HG03103 (cell line): ENCODE results near the gene GARIN1A.
"Not testable (repeated sequence)": the region's sequence is repeated elsewhere in the genome, so short reads cannot be mapped to it uniquely, and the experiment has no call there.

Source experiments
- ATAC-seq: cut with Tn5 transposase; IDR thresholded peaks from one replicate; pipeline ENCODE4 v1.9.1; 2021; ENCODE audit warnings: low read depth; ENCODE audit not compliant: unreplicated experiment

The GARIN1A gene

DNA sequence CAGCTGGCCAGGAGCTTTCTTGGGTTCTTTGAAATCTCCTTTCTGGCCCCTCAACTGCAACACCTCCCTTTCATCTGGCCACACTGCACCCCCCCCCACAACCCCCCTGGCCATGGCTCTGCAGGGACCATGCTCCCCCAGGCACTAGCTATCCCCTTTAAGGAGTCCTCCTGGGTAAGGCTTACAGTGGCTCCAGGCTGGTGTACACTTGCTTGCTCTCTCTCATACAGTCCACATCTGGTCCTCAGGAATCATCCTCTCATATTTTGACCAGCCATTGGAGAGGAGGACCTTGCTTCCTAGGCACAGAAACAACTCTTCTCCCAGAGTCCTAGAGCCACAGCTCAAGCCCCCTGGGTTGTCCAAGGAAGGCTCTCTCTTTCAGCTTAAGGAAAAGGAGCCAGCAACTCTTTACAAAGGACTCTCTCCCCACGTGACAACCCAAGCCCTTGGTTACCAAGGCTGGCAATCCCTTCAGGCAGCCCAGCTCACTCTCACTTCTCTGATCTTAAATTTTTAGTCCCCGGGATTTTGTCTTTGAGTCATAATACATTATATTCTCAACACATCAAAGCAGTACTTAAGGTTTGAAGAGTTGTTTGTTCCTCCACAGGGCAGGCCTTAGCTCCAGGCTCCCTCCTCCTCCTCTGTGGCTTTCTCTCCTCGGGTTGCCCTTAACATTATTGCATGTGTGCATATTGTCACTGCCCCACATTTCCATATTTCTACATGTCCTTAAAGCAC lies 9.9 kb downstream of the GARIN1A start:
- no peak for ATAC-seq

- not testable (repeated sequence) for ATAC-seq
Observed at GRCh38 chr7:128683270-128683669, 11.2 kb downstream of the GARIN1A start.

DNA sequence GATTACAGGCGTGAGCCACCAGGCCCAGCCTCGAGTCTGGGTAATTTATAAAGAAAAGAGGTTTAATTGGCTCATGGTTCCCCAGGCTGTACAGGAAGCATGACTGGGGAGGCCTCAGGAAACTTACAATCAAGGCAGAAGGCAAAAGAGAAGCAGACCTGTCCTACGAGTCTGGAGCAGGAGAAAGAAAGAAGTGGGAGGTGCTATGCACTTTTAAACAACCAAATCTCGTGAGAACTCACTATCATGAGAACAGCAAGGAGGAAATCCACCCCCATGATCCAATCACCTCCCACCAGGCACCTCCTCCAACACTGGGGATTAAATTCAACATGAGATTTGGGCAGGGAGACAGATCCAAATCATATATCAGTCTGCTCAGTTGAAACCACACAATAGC lies 11.6 kb downstream of the GARIN1A start:
- ATAC-seq: not testable (repeated sequence)

GRCh38 chr7:128687131-128687530 lies 15.0 kb downstream of the GARIN1A start:
- no peak for ATAC-seq

DNA sequence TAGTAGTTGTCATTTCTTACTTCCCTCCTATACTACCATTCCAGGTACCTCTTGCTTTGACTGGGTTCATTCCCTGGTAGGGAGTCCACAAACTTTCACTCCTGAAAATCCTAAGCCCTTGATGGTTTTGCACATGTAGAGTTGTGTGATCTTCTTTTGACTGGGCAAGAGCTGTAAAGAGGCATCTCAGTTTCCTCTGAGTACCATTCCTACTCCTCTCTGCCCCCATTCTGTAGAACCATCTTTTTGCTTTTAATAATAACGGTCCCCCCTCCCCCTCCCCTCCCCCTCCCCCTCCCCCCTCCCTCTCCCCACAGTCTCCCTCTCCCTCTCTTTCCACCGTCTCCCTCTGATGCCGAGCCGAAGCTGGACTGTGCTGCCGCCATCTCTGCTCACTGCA lies 16.4 kb downstream of the GARIN1A start:
- ATAC-seq: no peak

DNA sequence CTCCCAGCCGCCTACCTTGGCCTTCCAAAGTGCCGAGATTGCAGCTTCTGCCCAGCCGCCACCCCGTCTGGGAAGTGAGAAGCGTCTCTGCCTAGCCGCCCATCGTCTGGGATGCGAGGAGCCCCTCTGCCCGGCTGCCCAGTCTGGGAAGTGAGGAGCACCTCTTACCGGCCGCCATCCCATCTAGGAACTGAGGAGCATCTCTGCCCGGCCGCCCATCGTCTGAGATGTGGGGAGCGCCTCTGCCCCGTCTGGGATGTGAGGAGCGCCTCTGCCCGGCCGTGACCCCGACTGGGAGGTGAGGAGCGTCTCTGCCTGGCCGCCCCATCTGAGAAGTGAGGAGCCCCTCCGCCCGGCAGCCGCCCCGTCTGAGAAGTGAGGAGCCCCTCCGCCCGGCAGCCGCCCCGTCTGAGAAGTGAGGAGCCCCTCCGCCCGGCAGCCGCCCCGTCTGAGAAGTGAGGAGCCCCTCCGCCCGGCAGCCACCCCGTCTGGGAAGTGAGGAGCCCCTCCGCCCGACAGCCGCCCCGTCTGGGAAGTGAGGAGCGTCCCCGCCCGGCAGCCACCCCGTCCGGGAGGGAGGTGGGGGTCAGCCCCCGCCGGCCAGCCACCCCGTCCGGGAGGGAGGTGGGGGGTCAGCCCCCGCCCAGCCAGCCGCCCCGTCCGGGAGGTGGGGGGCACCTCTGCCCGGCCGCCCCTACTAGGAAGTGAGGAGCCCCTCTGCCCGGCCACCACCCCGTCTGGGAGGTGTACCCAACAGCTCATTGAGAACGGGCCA lies 17.3 kb downstream of the GARIN1A start:
- not testable (repeated sequence) for ATAC-seq

DNA sequence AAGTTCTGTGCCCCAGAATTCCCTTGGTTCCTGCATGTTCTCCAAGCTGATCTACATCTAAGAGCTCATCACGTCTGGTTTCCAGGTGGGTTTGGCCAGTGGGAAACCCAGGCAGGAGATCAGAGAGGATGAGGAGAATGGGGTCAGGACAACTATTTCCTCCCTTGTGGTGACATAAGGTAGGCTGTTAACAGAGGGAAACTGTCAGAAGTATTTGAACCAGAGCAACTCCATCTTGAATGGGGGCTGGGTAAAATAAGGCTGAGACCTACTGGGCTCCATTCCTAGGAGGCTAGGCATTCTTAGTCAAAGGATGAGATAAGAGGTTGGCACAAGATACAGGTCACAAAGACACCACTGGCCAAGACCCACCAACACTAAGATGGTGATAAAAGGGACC lies 19.1 kb downstream of the GARIN1A start:
- no peak for ATAC-seq

DNA sequence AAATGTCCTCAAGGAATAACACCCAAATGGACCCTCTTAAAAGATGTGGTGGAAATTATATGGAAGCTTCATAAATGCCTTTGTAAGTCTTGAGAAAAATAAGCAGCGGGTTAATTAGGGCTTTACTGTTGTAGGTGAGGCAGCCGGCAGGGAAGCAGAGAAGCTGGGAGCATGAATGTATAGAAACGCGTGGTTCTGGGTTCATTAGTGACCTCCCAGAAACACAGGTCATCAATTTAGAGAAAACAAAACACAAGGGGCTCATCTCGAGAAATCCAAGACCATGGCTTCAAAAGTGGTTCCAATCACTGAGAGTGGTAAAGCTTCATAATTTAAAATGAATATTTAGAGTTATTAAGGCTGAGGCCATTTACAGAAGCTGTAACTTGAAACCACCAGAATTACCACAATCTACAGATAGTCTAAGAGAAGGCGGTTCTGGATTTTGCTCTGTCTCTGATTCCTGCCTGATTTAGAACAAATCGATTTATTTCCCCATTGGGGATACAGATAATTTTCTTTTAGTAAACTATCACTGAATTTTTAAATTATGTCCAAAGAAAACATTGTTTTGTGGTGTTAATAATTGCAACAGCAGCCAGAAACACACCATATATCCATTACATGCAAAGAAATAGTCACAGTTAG lies 20.7 kb downstream of the GARIN1A start:
- ATAC-seq: no peak

DNA sequence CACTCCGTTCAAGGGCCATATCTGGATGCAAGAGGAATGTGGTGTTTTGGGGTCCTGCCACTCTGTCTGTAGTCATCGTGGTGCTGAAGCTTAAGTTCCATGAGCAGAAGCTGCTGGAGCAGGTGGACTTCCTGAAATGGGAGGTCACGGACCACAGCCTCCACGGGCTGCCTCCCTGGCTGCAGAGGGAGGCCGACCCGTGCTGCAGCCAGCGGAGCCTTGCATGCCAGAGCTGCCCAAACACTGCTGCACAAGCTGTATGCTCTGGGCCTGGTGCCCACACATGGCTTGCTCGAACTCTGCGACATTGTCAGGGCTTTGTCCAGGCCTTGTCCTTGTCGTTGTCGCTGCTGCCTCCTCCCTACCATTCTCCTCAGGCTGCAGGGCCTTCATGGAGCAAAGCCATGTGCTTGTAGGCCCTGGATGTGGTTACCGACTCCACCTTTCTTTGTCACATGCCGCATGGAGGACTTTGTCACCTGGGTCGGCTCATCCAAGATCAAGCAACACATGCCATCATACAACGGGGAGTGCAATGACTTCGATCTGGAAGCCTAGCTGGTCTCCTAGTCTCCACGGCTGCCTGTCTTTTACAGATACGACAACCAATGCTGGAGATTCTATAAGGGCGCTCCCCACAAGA lies 21.4 kb downstream of the GARIN1A start:
- no peak for ATAC-seq

DNA sequence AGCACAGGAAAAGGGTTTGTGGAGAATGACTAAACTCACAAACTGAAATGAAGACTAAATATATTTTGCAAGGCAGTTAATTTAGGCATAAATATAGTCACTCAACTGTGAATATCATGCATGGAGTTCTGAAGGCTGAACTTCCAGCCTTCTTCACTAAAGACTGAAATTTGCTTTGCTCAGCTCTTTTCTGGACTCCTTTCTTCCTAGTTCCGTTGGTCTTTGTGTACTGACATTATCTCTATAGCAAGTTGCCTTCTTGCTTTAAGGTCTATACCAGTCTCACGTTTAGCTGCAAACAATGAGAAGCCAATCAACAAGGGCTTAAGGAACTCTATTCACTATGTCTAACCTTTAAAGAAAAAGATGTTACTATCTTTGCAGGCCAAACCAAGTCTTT lies 22.6 kb downstream of the GARIN1A start:
- no peak for ATAC-seq

GRCh38 chr7:128697302-128697905 lies 25.3 kb downstream of the GARIN1A start:
- no peak for ATAC-seq

- ATAC-seq: no peak
Observed at GRCh38 chr7:128699196-128699712, 27.2 kb downstream of the GARIN1A start.

DNA sequence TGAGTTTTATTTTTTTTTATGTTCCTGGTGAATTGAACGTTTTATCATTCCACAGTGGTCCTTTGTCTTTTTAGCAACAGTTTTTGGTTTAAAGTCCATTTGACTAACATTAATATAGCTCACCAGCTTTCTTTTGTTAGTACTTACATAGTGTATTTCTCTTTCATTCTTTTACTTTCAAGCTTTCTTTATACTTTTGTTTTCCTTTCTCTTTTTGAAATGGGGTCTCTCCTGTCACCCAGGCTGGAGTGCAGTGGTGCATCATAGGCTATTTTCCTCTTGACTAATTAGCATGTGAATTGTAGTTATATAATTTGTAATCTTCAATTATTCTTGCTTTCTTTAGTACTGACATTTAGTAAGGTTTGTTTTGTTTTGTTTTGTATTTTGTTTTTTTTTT lies 27.8 kb downstream of the GARIN1A start:
- no peak for ATAC-seq

DNA sequence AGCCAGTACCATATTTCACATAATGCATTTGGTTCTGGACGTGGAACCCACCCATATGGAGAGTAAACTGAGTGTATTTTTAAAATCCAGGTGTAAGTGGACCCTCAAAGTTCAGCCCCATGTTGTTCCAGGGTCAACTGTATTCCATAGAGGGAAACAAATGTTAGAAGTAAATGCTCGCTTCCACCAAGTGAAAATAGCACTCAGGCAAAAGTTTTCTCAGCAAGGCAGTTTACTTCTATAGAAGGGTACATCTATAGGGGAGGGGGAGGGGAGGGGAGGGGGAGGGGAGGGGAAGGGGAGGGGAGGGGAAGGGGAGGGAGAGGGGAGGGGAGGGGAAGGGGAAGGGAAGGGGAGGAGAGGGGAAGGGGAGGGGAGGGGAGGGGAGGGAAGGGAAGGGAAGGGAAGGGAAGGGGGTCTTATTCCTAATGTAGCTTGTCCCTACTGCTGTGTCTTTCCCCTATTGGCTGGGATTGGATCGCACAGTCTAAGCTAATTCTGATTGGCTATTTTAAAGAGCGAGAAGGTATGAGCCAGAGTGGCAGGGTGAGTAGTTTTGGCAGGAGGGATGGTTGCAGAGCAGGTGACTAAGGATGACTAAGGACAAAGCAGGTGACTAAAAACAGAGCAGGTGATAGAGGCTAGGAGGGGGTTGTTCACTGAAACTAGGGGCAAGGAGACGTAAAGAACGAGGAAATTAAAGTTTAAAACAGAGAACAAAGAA lies 29.1 kb downstream of the GARIN1A start:
- no peak for ATAC-seq

- no peak for ATAC-seq
Observed at GRCh38 chr7:128703609-128704241, 31.6 kb downstream of the GARIN1A start.

DNA sequence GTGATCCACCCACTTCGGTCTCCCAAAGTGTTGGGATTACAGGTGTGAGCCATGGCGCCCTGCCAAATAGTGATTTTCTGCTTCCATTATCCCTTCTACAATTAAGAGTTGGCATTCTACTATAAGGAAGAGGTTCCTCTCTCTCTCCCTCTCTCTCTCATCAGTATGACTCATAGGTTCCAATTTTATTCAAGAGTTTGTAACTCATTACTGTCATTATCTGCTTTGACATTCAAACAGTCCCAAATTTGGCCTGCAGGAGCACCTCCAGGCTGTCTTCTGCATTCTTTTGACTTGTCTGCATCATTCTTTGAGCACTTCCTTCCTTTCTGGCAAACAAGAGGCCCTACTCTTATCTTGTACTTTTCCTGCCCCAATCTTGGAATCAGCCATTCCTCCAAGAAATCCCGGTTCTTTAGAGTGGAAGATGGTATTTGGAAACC lies 33.8 kb downstream of the GARIN1A start:
- ATAC-seq: no peak

DNA sequence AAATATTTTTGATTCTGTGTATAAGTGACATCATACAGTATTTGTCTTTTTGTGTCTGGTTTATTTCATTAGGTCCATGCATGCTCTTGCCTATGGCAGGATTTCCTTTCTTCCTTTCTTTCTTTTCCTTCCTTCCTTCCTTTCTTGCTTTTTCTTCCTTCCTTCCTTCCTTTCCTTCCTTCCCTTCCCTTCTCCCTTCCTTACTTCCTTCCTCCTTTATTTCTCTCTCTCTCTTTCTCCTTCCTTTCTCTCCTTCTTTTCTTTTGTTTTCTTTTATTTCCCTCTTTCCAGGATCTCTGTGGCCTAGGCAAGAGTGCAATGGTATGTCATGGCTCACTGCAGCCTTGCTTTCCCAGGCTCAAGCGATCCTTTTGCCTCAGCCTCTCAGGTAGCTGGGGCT lies 35.7 kb downstream of the GARIN1A start:
- ATAC-seq: no peak

DNA sequence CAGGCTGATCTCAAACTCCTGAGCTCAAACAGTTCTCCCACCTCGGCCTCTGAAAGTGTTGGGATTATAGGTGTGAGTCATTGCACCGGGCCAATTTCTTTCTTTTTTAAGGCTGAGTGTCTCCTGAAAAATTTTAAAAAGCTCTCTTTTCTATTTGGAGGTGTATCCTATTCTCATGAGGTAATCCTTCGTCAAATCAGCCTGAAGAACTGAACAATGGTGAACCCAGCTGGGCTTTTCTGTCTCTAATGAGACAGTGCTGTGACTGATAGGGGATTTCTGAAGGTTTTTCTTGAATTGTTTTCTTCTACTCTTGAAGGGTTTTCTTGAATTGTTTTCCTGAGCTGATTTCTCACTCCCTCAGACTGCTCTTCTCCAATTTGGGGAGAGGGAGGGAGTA lies 36.1 kb downstream of the GARIN1A start:
- no peak for ATAC-seq

- no peak for ATAC-seq
Observed at GRCh38 chr7:128708824-128709223, 36.7 kb downstream of the GARIN1A start.
